Fibroblast of villous mesenchyme (primary cell): ENCODE data around the gene RTL10. TPM values are rescaled to one million over a fixed set of nuclear protein-coding genes. Genes with fewer than 3 reads are reported as not detected.

Experiments used
- DNase-seq: peaks from one replicate; pipeline ENCODE4 v3.0.0-alpha.2; 2010; ENCODE audit warnings: low read depth
- H3K4me3 ChIP-seq: 2 replicates; pipeline ENCODE4 v1.5.1; 2011; ENCODE audit warnings: low read depth, mild to moderate bottlenecking, low read length
- total RNA-seq: library from RNA; depleted of rRNA; stranded (reverse); fragments of >200 nt; gene quantifications from 2 replicates; pipeline ENCODE4 v1.2.3, GENCODE V29; 2012
- TF ChIP-seq, protein P1 (sequence below): IDR thresholded peaks from 2 replicates; pipeline ENCODE4 v1.5.1; 2012; ENCODE audit warnings: low read depth, mild to moderate bottlenecking, low read length; ENCODE audit not compliant: insufficient read depth

RTL10 gene
- total RNA-seq, 1 donor: 15.1 TPM

DNA sequence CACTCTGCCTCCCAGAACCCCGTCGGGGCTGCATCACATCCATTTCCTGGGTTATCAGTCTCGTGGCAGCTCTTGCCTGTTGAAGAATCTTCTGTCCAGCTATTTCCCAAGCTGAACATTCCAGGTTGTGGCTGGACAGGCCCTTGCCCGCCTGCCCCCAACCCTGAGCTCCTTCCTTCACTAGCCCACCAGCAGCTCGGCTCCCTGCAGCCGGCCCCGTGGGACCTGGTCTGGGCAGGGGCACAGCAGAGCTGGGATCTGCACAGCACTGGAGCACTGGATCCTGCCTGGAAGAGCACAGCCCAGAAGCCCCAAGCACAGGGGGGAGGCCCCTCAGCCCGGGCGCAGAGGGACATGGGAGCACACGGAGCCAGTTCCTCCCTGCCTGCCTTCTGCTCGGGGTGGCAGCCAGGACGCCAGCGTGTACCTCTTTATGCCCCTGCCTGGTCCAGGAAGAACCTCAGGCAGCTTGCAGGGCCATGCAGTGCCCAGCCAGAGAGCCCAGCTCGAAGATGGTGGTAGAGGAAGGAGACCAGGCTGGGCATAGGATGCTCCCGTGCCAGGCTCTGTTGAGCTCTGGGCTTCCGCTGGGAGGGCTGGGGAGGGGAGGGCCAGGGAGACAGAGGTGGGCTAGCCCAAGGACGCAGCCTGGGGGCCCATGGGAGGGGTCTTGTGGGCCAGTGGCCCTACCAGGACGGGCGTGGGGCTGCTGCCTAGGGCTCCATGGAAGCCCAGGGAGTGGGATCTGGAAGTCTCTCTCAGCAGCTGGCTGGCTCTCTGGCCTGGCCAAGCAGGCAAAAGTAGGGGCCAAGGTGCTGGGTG is 16.6 kb upstream of the RTL10 start:
- TF ChIP-seq, protein P1, sequence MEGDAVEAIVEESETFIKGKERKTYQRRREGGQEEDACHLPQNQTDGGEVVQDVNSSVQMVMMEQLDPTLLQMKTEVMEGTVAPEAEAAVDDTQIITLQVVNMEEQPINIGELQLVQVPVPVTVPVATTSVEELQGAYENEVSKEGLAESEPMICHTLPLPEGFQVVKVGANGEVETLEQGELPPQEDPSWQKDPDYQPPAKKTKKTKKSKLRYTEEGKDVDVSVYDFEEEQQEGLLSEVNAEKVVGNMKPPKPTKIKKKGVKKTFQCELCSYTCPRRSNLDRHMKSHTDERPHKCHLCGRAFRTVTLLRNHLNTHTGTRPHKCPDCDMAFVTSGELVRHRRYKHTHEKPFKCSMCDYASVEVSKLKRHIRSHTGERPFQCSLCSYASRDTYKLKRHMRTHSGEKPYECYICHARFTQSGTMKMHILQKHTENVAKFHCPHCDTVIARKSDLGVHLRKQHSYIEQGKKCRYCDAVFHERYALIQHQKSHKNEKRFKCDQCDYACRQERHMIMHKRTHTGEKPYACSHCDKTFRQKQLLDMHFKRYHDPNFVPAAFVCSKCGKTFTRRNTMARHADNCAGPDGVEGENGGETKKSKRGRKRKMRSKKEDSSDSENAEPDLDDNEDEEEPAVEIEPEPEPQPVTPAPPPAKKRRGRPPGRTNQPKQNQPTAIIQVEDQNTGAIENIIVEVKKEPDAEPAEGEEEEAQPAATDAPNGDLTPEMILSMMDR: no peak
- no peak overlapping the region for H3K4me3 ChIP-seq
- no peak for DNase-seq

DNA sequence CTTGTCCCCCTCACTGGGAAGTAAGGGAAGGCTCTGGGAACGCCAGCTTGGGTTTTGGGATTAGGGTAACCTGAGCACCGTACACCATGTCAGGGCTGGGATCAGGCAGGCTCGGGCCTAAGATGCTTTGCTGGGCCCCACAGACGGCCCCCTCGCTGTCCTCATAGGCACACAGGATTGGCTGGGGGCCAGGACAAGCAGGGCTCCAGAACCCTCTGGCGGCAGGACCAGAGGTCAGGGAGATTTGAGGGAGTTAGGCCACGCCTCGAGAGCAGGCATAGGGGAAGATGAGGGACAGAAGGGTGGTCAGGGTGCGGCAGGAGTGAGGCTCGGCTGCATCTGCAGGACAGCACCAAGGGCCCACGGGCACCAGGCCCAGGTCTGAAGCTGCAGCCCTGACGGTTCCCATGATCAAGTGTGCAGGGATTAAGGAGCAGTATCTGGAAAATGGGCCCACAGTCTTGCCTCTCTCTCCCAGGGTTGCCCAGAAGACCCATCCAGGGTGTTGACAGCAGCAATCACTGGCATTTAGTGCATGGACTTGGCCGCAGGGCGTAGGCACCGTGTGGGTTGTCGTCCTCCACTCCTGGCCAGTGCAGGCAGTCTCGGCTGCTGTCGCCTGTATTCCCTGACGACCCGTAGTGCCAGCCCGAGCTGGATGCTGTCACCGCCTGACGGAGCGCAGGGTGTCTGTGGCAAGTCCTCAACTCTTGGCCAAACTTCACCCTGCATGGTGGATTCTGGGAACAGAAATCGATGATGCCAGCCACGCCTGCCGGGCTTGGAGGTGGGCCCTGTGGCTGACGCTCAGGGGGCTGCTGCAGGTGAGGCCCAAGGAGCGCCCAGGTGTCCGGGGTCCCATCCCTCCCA is 15.7 kb upstream of the RTL10 start:
- H3K4me3 ChIP-seq: no peak overlapping the region
- TF ChIP-seq, protein P1: no peak
- DNase-seq: no peak

DNA sequence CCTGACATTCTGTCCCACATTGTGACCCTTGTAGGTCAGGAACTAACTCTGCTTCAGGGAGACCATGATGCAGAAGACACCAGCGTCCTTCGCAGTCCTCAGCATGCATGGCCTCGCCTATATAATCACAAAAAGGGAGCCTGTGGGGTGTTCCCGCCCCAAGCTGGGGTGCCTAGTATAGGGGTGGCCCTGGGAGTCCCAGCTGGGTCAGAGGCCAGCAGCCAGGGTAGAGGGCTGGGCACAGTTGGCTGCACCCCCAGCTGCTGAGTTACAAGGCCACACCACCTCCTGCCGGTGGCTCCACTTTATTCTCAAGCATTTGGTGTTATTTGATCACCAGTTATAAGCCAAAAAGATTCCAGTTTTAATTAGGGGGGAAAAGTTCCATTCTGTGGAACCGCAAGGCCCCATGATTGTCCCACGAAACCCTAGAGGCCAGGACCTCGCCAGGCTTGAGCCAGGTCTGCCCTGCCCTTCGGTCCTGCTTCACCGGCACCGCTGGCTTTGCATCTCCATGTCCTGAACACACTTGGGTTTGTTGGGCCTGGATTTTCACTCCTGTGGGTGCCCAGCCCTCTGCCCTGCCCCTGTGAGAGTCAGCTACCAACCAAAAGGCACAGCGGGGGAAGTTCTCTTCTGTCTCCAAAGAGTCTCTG is 15.0 kb upstream of the RTL10 start:
- TF ChIP-seq, protein P1: no peak
- no peak overlapping the region for H3K4me3 ChIP-seq
- no peak for DNase-seq

DNA sequence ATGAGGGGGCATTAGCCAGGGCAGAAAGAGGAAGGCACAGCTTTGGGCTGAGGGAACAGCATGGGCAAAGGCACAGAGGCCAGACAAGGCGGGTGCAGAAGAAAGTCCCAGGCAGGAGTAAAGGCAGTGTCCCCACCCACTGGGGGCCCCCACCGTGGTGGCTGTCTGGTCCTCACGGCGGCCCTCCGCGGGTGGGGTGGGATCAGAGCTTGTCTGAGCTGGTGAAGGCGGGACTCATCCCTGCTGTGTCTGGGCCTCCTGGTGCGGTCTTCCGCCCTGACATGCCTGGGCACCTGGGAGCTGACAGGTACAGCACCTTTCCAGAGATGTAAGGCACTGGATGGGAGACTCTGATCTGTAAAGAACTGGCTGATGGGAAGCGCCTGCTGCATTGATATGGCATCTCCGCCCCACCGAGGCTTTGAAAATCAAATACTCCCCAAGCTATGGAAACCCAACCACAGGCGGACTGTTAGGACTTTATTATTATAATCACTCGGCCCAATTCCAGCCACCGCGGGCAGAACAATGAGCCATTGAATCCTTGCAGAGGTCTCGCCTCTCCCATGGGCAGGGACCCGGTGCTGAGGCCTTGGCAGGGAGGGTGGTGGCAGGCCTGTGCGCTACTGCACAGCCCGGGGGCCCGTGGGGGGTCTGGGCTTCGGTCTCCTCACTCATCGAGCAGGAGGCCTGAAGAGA is 14.2 kb upstream of the RTL10 start:
- TF ChIP-seq, protein P1: no peak
- DNase-seq: no peak
- H3K4me3 ChIP-seq: no peak overlapping the region

DNA sequence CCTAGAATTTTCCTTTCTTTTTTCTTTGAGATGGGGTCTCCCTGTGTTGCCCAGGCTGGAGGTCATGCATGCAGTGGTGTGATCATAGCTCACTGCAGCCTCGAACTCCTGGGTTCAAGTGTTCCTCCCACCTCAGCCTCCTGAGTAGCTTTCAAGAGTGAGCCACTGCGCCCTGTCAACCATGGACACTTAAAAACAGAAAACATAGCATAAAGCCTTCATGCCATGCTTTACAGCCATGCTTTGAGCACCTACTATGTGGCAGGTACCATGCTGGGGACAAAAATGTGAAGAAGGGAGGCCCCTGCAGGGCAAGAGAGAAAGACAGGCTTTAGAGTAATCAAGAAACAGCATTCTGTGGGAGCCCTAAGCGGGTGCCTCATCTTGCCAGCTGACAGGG is 13.7 kb upstream of the RTL10 start:
- no peak overlapping the region for H3K4me3 ChIP-seq
- TF ChIP-seq, protein P1: no peak
- DNase-seq: no peak

DNA sequence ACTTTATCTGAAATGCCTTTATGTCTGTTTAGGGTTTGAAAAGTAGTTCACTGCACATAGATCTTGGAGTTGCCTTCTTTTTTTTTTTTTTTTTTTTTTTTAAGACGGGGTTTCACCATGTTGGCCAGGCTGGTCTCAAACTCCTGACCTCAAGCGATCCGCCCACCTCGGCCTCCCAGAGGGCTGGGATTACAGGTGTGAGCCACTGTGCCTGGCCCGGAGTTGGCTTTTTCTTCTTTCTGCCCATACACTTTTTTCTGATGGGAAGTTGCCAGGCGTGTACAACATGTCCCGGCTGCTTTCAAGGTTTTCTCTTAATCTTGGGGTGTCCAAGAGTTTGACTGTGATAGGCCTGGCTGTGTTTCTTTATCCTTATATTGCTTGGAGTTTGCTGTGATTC is 12.9 kb upstream of the RTL10 start:
- no peak for DNase-seq

More for the DNA sequence above, 12.9 kb upstream of the RTL10 start:
- no peak overlapping the region for H3K4me3 ChIP-seq
- TF ChIP-seq, protein P1: no peak
